Measurements from ENCODE around the gene RPP40. TPM values are rescaled to one million over a fixed set of nuclear protein-coding genes. Genes with fewer than 3 reads are reported as not detected.

Gene RPP40
- polyA plus RNA-seq, 1 of the 3 experiments (the other 2 are of a cell fraction), result 9.8 TPM

DNA sequence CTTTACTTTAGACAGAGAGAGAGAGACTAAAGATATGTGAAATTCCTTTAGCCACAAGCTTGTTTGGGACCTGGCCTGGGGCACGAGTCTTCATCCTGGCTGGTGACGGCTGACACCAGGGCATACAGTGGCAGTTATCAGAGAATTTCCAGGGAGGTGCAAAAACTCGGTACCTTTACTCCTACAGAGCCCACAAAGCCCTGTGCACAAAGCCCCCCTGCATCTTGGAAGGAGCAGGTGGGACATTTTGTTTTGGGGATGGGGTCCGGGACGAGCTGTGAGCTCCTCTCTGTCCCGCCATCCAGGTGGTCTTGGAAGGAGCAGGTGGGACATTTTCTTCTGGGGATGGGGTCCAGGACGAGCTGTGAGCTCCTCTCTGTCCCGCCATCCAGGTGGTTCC lies 28.9 kb downstream of the RPP40 start:
- no peaks in the 10 kb centered on the region for H3K9me2 ChIP-seq
- H3K9me3 ChIP-seq, result peaks cover 6% of the 10 kb centered on the region; the same call in 1 of the 2 replicates
- H3K9ac ChIP-seq, result no peak overlapping the region
- no peaks in the 10 kb centered on the region for H3K79me2 ChIP-seq (ENCODE audit: insufficient read depth)
- WGBS (ENCODE audit: low lambda C conversion rate), result 77% methylated on average over 5 of the region's 8 CpGs
- no peaks in the 10 kb centered on the region for H4K20me1 ChIP-seq (ENCODE audit: insufficient read depth)
- no peak overlapping the region for H2AFZ ChIP-seq (ENCODE audit: low read depth)
- H3K36me3 ChIP-seq (replicated peaks in 1 of 2; ENCODE audit: control insufficient read depth in 1 of 2, insufficient read depth in 2 of 2, low read length in 1 of 2), result no peaks in the 10 kb centered on the region
- no peak overlapping the region for H3K4me2 ChIP-seq
- H3F3A ChIP-seq (replicated peaks; ENCODE audit: insufficient read depth), result no peaks in the 10 kb centered on the region
- H3K4me1 ChIP-seq (ENCODE audit: control insufficient read depth in 1 of 2, insufficient read depth in 2 of 2, low read depth in 1 of 2, low read length in 1 of 2), result peaks cover 0 to 15% of the 10 kb centered on the region in 2 experiments; a peak in 1 of 4 replicates
- CTCF ChIA-PET, result no interaction called here
- TF ChIP-seq MXI1 (IDR thresholded peaks at IDR 0.05; ENCODE audit: low read depth, low read length) (no peak), TEAD4 (IDR thresholded peaks at IDR 0.05; ENCODE audit: borderline replicate concordance, insufficient read depth) (no peak), RXRA (IDR thresholded peaks at IDR 0.05; ENCODE audit: borderline replicate concordance, low read depth) (no peak), RFX5 (IDR thresholded peaks at IDR 0.05; ENCODE audit: low read length) (no peak), NFIC (IDR thresholded peaks at IDR 0.05; ENCODE audit: borderline replicate concordance) (no peak), EP300 (IDR thresholded peaks at IDR 0.05; ENCODE audit: borderline replicate concordance in 1 of 2, low read depth in 1 of 2, low read length in 1 of 2) (no peak), ELF1 (IDR thresholded peaks at IDR 0.05) (no peak), JUND (IDR thresholded peaks at IDR 0.05) (no peak), SIN3A (IDR thresholded peaks at IDR 0.05; ENCODE audit: borderline replicate concordance, low read depth, low read length) (no peak), GABPA (IDR thresholded peaks at IDR 0.05; ENCODE audit: low read depth) (no peak), RCOR1 (IDR thresholded peaks at IDR 0.05; ENCODE audit: low read length) (no peak), GATA2 (CRISPR knock-in tag; IDR thresholded peaks at IDR 0.05) (no peak), FOXJ3 (CRISPR knock-in tag; IDR thresholded peaks at IDR 0.05) (no peak)
- TF ChIP-seq, protein P1, sequence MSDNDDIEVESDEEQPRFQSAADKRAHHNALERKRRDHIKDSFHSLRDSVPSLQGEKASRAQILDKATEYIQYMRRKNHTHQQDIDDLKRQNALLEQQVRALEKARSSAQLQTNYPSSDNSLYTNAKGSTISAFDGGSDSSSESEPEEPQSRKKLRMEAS (IDR thresholded peaks at IDR 0.05; ENCODE audit: low read depth), result no peak
- TF ChIP-seq, protein P2, sequence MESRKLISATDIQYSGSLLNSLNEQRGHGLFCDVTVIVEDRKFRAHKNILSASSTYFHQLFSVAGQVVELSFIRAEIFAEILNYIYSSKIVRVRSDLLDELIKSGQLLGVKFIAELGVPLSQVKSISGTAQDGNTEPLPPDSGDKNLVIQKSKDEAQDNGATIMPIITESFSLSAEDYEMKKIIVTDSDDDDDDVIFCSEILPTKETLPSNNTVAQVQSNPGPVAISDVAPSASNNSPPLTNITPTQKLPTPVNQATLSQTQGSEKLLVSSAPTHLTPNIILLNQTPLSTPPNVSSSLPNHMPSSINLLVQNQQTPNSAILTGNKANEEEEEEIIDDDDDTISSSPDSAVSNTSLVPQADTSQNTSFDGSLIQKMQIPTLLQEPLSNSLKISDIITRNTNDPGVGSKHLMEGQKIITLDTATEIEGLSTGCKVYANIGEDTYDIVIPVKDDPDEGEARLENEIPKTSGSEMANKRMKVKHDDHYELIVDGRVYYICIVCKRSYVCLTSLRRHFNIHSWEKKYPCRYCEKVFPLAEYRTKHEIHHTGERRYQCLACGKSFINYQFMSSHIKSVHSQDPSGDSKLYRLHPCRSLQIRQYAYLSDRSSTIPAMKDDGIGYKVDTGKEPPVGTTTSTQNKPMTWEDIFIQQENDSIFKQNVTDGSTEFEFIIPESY (IDR thresholded peaks at IDR 0.05; ENCODE audit: borderline replicate concordance, low read depth), result no peak
- TF ChIP-seq, protein P3, sequence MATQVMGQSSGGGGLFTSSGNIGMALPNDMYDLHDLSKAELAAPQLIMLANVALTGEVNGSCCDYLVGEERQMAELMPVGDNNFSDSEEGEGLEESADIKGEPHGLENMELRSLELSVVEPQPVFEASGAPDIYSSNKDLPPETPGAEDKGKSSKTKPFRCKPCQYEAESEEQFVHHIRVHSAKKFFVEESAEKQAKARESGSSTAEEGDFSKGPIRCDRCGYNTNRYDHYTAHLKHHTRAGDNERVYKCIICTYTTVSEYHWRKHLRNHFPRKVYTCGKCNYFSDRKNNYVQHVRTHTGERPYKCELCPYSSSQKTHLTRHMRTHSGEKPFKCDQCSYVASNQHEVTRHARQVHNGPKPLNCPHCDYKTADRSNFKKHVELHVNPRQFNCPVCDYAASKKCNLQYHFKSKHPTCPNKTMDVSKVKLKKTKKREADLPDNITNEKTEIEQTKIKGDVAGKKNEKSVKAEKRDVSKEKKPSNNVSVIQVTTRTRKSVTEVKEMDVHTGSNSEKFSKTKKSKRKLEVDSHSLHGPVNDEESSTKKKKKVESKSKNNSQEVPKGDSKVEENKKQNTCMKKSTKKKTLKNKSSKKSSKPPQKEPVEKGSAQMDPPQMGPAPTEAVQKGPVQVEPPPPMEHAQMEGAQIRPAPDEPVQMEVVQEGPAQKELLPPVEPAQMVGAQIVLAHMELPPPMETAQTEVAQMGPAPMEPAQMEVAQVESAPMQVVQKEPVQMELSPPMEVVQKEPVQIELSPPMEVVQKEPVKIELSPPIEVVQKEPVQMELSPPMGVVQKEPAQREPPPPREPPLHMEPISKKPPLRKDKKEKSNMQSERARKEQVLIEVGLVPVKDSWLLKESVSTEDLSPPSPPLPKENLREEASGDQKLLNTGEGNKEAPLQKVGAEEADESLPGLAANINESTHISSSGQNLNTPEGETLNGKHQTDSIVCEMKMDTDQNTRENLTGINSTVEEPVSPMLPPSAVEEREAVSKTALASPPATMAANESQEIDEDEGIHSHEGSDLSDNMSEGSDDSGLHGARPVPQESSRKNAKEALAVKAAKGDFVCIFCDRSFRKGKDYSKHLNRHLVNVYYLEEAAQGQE (IDR thresholded peaks at IDR 0.05; ENCODE audit: low read depth, low read length), result no peak
- TF ChIP-seq, protein P4, sequence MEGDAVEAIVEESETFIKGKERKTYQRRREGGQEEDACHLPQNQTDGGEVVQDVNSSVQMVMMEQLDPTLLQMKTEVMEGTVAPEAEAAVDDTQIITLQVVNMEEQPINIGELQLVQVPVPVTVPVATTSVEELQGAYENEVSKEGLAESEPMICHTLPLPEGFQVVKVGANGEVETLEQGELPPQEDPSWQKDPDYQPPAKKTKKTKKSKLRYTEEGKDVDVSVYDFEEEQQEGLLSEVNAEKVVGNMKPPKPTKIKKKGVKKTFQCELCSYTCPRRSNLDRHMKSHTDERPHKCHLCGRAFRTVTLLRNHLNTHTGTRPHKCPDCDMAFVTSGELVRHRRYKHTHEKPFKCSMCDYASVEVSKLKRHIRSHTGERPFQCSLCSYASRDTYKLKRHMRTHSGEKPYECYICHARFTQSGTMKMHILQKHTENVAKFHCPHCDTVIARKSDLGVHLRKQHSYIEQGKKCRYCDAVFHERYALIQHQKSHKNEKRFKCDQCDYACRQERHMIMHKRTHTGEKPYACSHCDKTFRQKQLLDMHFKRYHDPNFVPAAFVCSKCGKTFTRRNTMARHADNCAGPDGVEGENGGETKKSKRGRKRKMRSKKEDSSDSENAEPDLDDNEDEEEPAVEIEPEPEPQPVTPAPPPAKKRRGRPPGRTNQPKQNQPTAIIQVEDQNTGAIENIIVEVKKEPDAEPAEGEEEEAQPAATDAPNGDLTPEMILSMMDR (IDR thresholded peaks at IDR 0.05), result no peak
- peak overlapping the region in 1 of 2 experiments; percentile 56; a peak in 2 of 4 replicates for H3K27ac ChIP-seq (ENCODE audit: low read depth in 2 of 2, low read length in 1 of 2)
- H3K4me3 ChIP-seq (ENCODE audit: low read depth in 2 of 2, low read length in 1 of 2), result no peak overlapping the region
- DNase-seq, result no peak
- POLR2A ChIA-PET, result no interaction called here
- no peaks in the 10 kb centered on the region for H3K27me3 ChIP-seq (ENCODE audit: insufficient read depth)

All from SK-N-SH (cell line).